GM18511 (cell line): Measurements from ENCODE around the gene SPTY2D1.
A peak's percentile ranks its signal among the peaks of the same experiment; 100 is the strongest.
"Not testable (repeated sequence)": the region's sequence is repeated elsewhere in the genome, so short reads cannot be mapped to it uniquely, and the experiment has no call there.

Source experiments
- ATAC-seq: cut with Tn5 transposase; IDR thresholded peaks from one replicate; pipeline ENCODE4 v1.9.1; 2021; ENCODE audit warnings: mild to moderate bottlenecking, moderate library complexity; ENCODE audit not compliant: unreplicated experiment

The SPTY2D1 gene

DNA sequence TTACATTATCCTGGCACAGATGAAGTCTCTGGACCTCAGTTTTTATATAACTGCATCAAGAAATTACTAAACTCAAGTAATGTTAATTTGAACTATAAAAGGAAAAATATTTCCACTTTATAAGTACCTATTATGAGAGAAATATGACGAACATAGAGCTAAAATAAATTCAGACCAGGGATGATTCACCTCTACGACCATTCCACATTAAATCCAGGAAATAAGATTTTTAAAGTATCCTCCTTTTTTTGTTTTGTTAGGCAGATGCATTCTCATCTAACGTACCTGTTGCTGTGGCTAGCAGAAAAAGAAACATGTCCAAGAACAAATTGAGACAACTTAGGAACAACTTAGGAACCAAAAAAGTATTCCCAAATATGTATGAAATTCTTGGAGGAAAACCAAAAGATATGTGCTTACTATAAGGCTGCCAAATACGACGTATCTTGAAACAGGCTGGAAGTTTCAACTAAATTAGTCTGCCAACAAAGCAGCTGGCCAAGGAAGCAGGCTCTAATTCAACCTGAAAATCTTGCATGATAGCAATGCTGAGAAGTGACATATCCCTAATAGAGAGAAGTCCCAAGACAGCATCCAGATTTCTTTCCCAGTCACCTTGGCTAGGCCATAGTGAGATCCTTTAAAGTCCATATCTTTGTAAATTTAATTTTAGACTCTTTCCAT lies 15.7 kb downstream of the SPTY2D1 start:
- no peak for ATAC-seq

DNA sequence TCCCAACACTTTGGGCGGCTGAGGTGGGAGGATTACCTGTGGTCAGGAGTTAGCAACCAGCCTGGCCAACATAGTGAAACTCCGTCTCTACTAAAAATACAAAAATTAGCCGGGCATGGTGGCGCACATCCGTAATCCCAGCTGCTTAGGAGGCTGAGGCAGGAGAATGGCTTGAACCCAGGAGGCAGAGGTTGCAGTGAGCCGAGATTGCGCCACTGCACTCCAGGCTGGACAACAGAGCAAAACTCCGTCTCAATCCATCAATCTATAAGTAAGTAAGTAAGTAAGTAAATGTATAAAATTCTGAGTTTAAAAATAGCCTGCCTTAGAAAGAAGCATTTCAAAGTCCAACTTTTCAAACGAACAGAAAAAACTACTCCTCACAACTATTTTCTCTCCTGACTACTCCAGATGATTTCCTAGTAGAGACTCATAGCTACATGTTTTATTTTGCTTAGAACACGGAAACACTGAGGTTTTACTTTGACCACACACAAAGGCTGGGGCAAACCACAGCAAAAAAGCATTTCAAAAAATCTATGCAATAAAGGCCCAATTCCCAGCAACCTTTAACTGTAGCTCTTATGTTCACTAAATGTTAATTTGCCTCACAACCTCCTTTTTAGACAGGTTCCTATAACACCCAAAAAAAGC lies 16.3 kb downstream of the SPTY2D1 start:
- peak; percentile 50 for ATAC-seq

DNA sequence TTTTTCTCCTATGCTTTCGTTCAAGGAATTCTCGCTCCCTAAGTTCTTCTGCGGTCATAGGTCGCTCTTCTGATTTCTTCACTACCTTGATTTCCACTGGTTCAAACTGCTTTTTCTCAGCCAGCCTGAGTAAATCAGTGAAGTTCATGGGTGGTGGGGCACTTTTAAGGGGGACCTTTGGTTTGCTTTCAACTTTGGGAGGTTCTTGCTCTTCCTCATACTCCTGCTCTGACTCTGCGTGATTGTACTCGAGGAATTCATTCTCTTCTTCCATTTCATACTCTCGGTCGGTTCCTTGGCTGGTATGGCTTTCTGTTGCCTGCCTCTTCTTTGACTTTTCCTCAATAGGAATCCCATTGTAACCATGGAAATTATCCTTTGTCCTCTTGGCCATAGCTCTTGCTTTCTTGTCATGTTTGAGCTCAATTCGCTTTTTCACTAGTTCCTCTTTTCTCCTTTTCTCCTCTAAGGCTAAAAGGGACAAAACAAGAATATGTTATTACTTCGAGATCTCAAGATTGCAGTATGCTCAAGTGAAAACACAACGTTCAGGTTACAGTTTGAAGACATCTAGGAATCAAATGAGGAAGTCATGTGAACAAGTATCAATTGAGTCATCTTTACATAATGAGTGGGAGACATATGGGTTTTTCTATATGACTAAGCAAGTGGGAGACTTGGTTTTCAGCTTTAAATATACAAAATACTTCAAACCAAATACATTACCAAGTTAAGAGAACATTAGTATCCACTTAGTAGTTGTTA lies 18.3 kb downstream of the SPTY2D1 start:
- ATAC-seq, result peak; percentile 89

DNA sequence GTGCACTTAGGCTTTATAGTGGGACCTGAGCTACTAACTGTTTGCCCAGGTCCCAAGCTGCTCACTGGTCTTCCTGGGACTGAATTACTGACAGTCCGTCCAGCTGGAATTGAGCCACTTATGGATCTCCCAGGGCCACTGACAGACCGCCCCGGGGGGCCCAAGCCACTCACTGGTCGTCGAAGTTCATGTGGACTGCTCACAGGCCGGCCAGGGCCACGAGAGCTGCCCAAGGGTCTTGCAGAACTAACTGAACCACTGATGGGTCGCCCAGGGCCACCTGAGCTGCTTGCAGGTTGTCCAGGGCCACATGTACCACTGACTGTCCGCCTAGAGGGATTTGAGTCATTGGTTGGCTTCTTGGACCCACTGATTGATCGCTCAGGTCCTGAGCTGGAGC lies 19.5 kb downstream of the SPTY2D1 start:
- ATAC-seq, result no peak

DNA sequence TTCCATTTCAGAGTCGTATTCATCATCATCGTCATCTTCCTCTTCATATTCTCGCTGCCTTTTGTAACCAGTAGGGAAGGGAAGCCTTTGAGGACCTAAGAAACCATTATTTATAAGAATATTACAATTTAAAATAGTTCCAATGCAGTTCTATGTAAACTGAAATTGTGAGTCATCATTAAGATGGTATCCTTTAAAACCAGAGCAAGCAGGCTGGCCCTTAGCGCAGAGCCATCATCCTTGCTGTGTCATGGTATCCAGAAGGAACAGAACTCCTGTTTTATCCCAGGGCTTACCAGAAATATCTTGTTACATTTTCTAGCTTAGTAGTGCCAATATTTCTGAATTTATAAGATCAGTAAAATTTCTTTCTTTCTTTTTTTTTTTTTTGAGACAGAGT lies 21.7 kb downstream of the SPTY2D1 start:
- ATAC-seq, result no peak

DNA sequence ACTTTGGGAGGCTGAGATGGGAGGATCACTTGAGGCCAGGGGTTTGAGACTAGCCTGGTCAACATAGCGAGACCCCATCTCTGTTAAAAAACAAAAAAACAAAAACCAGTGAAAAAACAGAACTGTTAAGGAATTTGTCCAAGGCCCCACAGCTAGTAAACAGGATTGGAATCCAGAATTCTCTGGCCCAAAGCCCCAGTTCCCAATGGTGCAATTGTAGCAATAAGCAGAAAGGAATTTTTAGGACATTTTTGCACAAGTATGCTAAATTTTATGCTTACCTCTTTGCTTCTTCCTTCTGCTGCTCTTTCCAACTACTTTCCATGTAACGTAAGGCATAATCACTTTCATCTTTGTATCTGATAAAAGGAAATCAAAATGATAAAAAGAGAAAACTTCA lies 22.9 kb downstream of the SPTY2D1 start:
- no peak for ATAC-seq

DNA sequence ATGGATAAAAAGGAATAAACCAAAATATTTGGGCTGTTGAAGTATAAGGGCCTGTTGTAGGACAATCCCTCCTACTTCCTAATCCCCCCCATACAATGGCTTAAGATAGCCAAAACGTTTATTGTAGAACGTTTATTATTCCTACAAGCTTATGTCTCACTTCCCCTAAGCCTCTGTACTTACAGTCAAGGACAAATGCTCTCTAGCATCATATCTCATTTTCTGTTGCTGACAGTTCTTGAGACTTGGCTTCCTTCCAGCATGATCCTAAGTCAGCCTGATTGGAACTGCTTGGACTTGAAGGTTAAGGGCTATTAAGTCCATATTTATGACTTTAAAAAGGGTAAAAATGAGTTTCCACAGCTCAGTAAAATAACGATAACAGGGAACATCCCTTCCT lies 25.8 kb downstream of the SPTY2D1 start:
- ATAC-seq, result no peak

DNA sequence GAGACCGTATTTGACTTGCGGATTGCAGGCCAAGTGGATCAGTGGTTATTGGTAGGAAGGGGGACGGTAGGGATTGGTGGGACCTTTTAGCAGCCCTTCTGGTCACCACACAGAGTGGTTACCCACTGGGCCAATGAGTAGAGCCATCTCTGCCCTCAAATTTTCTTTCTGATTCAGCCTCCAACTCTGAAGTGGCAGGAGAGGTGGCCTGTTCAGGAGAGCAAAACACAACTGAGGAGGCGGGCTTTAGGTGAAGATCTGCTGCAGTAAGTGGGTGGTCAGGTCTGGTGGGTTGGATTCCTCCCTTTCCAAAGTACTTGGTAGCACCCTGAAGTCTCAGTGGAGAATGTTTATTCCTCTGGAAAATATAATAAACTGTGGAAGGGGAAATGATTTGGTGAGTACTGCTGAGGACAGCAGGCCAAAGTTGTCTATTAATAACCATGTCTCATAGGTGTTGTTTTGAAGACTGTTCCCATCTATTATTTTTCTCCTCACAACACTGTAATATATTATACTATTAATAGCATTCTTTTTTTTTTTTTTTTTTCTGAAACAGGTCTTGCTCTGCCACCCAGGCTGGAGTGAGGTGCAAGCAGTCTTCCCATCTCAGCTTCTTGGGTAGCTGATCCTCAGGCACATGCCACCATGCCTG lies 33.1 kb downstream of the SPTY2D1 start:
- ATAC-seq, result no peak

DNA sequence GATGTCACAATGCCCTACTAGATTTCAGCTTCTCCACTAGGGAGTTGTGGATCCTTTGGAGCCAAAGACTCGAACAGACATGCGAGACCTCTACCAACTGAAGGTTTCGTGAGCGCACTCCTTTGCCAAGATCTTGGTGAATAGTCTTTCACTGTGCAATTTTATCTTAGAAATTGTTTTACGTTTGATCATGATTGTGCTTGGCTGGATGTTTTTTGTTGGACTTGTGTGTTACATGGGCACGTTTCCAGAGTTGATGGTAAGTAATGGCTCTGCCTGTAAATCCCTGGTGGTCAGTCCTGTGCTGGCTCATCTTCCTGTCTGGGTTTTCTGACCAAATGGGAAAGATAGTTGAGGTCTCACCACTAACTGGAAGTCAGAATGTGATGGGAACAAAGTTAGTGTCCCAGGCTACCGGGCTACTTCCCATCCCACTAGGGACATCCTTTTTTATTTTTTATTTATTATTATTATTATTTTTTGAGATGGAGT lies 34.4 kb downstream of the SPTY2D1 start, which contains the start of gene MISFA:
Gene MISFA, plus strand, starts transcription at position 51 of the 492 bp plus-strand sequence. Its CDS starts 140 bp downstream, at position 191.
- ATAC-seq, result no peak

DNA sequence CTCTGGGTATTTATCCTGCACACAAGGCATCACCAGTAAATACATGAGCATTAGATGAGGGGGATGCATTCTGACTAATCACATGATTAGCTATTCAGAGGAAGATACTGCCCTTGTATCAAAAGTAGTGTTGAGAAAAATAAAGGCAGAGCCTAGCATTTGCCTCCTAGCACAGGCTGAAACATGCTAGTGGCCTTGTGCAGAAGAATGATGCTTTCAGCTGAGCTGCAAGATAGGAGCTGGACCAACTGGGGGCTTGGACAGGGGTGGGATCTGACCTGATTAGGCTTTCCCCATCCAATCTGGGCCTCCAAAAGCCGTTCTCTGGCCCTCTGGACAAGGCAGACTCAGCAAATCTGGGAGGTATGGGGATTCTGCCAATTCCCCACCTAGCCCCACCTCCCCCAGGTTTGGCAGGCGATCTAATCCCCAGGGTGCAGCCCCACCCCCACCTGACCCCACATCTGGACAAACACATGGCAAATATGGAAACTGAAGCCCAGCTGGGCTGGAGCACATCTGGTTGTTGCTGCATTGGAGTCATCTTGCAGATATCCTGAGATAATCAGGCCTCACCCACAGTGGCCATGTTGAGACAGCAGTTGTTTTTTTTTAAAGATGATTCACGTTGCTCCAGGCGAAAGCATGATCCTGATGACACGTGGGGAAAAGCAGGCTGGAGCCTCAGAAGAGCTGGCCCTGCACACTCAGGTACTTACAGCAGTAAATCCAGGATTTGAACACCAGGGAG lies 39.0 kb downstream of the SPTY2D1 start:
- ATAC-seq, result no peak

DNA sequence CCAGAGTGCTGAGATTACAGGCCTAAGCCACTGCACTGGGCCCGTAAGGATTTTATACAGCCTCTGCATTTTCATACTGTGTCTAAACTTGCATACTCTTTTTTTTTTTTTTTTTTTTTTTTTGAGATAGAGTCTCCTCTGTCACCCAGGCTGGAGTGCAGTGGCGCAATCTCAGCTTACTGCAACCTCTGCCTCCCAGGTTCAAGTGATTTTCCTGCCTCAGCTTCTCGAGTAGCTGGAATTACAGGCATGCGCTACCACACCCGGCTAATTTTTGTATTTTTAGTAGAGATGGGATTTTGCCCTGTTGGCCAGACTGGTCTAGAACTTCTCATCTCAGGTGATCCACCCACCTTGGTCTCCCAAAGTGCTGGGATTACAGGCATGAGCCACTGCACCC lies 40.1 kb downstream of the SPTY2D1 start:
- ATAC-seq, result not testable (repeated sequence)

DNA sequence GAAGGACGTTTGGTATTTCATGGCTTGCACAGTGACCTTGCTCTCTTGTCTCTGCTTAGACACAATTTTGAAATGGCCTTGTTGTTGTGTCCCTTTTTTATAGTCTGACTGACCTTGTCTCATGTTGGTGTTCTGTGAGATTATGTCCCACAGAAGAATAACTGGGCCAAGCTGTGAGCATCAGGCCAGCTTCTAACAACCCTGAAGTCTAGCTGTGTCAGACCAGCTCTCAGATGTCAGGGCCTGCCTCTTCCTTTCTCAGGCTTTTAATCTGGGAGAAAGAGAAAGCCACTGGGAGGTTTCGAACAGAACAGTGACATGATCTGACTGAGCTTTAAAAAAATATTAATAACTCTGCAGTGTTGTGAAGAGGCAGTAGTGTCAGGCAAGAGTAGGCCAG lies 43.6 kb downstream of the SPTY2D1 start:
- no peak for ATAC-seq

DNA sequence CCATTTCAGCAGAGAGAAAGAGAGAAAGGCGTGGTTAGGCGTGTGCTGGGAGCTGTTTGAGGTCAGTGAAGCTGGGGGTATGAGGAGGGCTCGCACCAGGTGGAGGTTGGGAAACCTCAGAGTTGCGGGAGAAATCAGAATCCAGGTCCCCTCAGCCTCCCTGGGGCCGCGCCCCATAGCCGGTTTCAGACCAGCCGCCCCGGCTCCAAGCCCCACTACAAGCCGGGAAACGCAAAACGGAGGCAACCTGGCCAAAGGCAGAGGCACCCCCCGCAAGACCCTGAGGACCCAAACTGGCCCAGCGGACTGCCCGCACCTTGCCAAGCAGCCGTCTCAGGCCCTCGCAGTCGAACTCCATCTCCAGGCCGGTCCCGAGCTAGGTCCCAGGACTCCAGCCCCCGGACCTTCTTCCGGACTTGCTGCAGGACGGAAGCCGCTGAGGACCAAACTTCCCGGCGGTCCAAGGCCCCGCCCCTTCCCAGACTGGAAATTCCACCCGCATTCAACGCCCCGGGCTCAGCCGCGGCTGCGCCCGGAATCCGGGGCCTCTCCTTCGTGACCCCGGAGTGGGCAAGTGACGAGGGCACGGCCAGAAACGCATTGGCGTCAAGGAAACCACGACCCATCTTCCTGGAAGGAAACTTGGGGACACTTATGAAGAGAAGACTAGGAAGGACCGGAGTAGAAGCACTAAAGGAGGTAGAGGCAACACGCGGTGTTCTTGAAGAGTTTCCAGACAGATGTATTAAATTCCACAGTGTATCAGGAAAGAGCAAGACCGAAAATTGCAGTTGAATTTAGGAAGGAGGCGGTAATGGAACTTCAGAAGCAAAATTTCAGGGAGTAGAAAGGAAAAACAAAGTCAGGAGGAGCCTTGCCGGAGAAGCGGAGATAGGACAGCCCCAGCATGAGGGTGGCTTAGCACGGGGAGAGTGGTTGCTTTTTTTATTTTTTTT lies 45.6 kb downstream of the SPTY2D1 start, which contains the start of gene UEVLD:
Gene UEVLD, minus strand, starts transcription at position 438 of the 956 bp plus-strand sequence. Its CDS starts 80 bp downstream, at position 358.
- ATAC-seq, result peak; percentile 67

DNA sequence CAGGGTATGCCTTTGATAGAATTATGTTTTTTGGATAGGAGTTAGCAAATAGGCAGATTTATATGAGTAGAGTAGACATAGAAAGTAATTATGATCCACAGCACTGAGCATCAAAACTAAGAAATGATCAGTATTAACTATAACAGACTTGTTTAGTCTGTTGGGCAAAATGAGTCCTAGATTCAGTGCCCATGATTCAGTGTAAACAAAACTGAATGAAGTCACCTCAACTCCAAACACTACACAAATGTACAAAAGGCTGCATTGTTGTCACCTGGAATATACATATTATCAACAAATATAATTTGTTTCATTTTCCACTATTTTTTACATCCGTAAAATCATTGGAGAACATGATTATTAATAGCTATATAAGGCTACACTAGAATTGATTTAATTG lies 52.3 kb downstream of the SPTY2D1 start:
- no peak for ATAC-seq

DNA sequence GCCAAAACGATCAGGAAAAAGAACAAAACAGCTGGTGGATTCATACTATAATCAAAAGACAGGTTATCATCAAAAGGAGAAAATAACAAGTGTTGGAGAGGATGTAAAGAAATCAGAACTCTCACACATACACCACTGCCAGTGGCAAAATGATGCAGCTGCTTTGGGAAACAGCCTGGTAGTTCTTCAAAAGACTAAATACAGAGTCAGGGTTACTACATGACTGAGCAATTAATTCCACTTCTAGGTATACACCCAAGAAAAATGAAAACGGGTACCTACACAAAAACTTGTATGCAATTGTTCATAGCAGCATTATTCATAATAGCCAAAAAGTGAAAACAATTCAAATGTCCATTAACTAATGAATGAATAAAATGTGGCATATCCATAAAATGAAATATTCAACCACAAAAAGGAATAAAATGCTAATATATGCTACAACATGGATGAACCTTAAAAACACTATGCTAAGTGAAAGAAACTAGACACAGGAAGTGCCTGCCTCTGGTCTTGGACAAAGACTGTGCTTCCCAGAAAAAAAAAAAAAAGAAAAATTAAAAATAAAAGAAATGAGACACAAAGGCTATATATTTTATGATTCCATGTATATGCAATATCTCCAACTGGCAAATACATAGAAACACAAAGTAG lies 53.9 kb downstream of the SPTY2D1 start:
- ATAC-seq, result no peak

DNA sequence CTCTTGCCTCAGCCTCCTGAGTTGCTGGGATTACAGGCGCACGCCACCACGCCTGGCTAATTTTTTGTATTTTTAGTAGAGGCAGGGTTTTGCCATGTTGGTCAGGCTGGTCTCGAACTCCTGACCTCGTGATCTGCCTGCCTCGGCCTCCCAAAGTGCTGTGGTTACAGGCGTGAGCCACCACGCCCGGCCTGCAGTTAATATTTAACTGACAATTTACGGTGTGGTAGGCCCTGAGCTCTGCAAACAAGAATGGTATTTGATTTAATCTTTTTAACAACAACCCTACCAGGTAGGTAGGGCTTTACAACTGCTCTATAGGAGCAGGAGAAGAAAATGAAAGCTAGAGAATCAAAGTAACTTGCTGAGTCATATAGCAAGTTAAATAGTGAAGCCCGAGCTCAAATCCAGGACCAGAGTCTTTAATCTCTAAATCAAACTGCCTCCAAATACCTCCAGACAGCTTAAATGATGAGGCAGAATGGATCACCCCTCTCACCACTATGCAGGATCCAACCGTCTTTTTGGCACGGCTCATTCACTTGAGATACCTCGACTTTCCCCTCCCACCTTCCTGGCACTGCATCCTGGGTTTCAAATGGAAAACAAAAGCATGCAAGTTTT lies 55.1 kb downstream of the SPTY2D1 start:
- ATAC-seq, result peak; percentile 80

DNA sequence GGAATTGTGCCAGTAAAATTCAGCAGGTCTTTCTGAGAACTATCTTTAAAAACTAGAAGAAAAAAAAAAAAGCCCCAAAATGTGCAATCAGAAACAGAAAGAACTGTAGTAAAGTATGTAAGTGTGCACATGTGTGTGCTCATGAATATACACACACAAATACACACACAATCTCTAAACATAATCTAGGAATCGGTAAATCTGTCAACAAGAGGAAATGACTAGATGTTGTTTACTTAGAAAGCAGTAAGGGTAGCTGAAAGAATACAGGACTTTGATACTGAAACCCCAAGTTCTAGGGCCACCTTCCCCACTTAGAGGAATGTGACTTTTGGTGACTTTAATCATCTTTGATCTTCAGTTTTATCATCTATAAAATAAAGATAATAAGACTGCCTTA lies 58.8 kb downstream of the SPTY2D1 start:
- ATAC-seq, result no peak

DNA sequence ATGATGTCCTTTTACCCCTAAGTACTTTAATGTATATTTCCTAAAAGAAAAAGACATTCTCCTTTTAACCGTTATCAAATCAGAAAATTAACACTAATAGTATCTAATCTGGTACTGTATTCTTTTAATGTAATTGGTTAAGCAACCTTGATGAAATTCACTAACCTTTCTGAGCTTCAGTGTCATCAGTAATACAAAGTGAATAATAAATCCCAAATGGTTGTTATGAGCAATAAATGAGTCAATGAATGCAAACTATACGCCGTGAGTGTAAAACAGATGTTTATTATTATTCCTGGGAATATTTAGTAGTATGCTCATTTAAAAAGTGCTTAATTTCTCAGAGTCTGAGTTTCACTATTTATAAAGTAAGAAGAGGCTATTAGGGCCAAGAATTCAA lies 67.1 kb downstream of the SPTY2D1 start:
- ATAC-seq, result no peak
